Measurements from ENCODE around the gene PFN3.

Gene PFN3, protein sequence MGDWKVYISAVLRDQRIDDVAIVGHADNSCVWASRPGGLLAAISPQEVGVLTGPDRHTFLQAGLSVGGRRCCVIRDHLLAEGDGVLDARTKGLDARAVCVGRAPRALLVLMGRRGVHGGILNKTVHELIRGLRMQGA

DNA sequence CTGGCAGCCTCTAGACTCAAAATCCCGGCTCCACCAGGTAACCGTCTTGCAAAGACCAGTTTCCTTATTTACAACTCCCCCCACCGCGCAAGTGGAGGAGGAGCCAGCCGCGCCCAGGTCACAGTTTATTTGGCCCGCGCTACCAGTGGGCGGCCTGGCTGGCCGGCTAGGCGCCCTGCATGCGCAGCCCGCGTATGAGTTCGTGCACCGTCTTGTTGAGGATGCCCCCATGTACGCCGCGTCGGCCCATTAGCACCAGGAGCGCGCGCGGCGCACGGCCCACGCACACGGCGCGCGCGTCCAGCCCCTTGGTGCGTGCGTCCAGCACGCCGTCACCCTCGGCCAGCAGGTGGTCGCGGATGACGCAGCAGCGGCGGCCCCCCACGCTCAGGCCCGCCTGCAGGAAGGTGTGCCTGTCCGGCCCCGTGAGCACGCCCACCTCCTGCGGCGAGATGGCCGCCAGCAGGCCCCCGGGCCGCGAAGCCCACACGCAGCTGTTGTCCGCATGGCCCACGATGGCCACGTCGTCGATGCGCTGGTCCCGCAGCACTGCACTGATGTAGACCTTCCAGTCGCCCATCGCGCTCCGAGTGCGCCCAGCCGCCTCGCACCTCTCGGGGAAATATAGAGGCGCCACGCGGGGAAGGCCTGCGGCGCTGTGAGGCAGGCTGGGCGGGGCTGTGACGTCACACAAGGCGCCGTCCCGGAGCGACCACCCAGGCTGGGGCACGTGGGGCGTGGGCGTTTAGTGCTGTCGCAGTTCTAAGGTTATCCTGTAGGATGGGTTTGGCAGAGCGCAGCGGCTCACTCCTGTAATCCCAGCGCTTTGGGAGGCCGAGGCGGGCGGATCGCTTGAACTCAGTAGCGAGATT is at the start of gene PFN3:
Gene PFN3 (minus strand): TSS at position 665 of the 872 bp plus-strand sequence. CDS start 85 bp downstream, at position 580.
- no peak for DNase-seq (ENCODE audit: extremely low read depth in 1 of 2, low read depth in 1 of 2)

DNA sequence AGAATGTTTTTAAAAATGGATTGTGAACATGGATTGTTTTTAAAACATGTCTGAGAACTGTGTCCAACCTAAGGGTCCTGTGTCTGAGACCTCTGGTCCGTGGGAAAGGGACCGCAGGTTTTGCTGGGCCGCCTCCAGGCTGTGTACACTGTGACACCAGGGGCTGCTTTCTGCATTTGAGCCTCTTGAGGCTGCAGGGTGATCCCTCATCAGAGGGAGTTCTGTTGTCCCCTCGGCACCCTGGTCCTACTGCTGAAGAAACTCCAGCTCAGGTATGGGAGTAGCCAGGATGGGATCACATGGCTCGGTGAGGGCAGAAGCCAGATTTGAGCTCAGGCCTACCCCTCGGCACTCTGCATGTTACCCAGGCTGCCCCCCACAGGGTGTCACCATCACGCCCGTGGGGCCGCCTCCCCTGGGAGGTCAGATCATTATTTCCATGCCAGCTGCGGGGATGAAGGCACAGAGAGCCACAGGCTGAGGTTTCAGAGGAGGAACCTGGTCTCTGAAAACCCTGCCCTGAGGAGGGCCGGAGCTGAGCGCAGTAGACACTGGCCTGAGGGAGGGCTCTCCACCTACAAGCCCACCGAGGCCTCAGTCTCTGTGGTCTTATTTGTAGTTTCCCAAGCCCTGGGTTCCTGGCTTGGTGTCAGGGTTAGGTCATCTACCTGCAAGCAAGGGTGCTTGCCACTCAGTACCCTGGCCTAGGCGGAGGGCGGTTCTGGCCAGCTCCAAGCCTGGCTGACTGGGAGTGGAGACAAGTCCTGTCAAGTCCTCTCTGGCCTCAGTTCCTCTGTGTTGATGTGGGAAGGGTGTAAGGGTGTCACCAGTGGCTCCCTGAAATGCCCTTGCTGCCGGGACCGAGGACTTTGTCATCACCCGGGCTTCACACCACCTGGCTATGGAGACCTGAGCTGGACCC is 48.9 kb upstream of the PFN3 start:
- DNase-seq (ENCODE audit: extremely low read depth in 1 of 2, low read depth in 1 of 2), result no peak

DNA sequence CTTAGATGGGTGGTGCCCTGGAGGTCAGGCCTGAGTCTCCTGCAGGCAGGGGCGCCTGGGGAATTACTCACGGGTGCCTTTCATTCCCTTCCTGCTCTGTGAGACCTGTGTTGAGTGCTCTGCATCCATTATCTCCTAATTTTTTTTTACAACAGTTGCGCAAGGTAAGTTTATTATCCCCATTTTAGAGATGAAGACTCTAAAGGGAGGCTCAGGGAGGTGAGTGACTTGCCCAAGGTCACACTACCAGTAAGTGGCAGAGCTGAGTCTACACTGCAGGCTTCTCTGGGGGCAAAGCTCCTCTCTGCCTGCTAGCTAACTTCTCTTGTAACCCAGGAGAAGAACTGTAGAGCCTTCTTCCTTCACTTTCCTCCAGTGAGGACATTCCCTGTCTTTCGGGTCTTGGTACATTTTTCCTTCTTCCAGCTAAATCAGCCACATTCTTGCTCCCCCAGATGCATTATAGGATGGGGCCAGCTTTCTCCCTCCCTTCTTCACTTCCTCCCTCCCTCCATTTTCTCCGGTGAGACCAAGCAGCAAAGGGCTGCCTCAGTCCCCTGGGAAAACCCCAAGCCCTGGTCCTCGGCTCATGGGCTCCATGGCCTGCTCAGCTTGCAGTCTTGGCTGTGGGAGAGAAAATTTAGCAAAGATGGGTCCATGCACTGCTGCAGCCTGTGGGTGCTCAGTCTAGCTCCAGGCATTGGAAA is 47.9 kb upstream of the PFN3 start:
- no peak for DNase-seq (ENCODE audit: extremely low read depth in 1 of 2, low read depth in 1 of 2)

DNA sequence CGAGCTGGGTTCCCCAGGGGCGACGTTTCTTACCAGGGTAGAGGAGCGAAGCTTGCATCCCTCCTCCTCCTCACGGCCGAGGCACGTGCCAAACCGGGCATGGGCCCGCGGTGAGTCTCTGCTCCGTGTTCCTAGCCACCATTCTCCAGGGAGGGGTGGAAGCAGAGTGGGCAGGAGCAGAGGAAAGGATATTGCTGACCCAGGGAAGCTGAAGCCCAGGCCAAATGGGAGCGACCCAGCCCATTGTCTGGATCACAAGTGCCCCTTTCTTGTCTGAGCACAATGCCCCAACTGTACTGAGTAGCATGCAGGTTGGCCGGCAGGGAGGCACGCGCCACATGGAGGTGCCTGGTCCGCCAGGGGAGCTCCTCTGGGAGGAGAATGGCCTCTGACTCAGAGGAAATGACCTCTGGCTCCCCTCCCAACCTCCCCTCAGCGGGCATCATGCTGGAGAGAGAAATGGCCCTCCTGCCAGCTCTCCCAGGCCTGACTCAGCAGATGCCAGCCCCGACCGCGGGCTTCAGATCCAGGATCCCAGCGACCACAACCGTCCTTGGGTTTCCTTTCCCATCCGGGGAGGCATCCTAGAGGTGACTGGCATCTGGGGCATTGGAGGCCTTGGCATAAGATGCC is 47.3 kb upstream of the PFN3 start:
- DNase-seq (ENCODE audit: extremely low read depth in 1 of 2, low read depth in 1 of 2), result no peak

DNA sequence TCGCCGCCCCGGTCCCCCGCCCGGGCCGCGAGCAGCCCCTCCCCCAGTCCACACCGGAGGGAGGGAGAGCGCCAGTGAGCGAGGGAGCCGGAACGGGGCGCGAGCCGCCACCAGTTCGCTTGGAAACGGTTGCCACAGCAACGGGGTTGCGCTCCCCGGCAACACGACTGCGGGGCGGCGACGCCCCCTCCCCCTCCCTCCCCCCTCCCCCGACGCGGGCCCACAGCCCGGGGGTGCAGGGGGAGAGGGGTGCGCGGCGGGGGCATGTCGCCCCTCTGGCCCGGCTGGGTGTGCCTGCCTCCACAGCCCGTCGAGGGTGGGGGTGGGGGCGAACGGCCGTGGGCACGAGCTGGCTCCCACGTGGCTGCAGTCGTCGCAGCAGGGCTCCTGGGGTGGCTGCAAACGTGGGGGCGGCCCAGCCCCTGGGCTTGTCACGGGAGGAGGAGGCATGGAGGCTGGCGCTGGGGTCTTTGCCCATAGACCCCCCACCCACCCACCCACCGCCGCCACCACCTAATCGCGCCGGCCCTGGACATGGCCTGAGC is 46.7 kb upstream of the PFN3 start:
- DNase-seq (ENCODE audit: extremely low read depth in 1 of 2, low read depth in 1 of 2), result peak in 1 of 2 donors; percentile 54

DNA sequence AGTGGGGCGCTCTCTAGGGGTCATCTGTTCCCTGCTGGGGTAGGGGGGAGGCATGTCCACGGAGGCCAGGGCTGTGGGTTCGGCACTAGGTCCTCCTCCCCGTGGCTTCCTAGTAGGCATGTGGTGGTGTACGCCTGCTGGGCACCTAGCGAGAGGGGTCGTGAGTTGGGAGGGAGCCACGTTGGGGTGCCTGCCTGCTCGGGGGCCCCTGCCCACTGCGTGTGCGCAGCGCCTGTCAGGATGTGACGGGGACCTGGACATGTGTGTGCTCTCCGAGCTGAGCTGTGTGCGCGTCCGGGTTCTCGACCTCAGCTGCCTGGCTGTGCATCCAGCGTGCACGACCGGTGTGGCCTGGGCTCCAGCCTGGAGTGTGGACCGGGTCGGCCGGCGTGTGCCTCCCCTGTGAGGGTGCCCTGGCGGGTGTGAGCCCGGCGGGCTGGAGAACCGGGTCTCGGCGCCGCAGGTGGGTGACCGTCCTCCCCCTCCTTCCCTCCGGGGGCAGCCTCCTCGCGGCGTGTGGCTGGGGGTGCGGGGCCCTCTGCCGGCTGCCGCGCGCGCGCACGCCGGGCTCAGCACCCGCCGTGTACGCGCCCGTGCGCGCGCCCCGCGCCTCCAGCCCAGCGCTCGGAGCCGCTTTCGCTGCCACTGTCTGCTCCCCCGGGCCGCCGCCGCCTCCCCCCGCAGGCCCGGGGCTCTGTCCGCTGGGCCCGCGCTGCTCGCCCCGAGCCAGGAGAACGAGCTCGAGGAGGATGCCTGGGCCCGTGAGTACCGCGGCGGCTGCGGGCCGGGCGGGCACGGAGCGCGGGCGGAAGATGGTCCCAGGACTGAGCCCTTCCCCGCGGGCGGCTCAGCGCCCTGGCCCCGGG is 46.0 kb upstream of the PFN3 start, which contains the start of gene PRR7:
Gene PRR7 (plus strand): TSS at position 615 of the 866 bp plus-strand sequence. CDS start 8,254 bp downstream, outside the sequence.
- DNase-seq (ENCODE audit: extremely low read depth in 1 of 2, low read depth in 1 of 2), result peak in 1 of 2 donors; percentile 61

DNA sequence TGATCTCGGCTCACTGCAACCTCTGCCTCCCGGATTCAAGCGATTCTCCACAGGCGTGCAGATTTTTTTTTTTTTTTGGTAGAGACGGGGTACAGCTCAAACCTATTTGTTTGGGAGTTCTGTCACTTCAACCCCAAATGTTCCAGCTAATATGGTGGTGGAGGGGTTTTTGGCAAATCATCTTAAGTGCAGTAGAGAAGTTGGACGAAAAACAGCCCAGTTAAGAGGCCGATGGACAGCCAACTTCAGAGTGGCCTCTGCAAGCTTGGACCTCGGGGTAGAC is 45.4 kb upstream of the PFN3 start:
- no peak for DNase-seq (ENCODE audit: extremely low read depth in 1 of 2, low read depth in 1 of 2)

DNA sequence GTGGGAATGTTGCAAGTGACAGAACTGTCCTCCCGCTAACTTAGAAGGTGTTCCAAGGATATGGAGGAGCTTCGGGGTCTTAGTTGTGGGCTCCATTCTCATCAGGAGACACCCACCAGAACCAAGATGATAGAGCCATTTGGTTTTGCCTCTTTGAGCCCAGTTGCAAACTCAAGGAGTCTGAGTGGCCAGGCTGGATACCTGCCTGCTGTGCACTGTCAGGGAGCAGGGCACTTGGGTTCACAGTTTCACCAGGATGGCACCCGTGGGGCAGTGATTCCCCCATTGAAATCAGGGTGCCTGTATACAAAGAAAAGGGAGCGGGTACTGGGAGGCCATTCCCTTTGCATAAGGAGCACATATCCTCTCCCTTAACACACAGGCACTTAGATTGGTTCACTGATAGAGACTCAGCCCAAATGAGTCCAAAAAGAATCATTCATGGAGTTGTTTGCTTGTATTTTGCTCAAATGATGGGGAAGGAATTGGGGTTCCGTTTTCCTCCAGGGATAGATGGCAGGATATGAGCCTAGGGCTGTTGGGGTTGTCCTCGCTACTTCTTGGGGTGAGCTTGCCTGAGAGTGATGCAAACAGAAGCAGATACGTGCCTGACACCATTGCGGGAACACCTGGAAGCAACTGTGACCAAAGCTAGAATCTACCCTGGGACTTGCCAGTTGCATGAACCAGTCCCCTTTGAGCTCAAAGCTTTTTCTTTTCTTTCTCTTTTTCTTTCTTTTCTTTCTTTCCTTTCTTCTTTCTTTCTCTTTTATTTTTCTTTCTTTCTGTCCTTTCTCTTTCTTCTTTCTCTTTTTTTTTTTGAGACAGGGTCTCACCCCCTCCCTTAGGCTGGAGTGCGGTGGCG is 44.8 kb upstream of the PFN3 start:
- no peak for DNase-seq (ENCODE audit: extremely low read depth in 1 of 2, low read depth in 1 of 2)

DNA sequence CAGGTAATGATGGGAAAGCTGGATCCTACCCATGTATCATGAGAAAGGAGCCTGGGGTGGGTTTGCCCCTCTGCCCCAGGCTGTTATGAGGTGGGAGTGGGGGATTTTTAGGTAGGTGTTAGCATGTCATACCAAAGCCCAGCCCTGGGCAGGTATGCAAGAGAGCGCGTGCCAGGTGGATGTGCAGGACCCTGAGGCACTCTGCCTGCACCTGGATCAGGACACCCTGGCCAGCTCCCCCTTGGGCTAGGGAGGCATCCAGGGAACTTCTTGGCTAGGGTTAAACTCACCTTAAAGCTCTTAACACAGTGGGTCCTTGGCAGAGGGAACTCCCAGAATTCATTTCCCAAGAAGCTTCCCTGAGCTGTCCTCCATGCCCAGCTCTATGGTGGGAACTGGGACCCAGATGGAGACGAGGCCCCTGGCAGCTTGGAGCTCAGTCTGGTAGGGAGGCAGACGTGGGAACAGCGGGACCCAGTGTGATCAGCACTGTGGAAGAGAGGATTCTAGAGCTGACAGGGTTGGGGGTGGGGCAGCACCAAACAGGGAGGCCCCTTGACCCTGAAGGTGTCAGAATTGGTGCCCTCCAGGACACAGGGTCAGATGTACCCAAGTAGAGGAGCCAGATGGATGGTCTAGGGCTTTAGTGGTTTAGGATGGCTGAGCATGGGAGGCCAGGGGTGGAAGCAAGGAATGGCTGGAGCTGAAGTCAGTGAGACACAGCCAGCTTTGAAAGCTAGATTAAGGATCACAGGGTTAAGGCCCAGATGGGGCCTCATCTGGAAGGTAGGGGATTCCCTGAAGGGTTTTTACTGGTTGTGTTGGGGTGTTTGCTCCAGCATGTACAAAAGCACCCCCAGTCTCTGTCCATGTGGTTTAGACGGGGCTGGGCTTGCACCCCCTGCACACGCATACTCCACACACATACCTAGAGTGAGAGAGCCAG is 43.9 kb upstream of the PFN3 start:
- no peak for DNase-seq (ENCODE audit: extremely low read depth in 1 of 2, low read depth in 1 of 2)

DNA sequence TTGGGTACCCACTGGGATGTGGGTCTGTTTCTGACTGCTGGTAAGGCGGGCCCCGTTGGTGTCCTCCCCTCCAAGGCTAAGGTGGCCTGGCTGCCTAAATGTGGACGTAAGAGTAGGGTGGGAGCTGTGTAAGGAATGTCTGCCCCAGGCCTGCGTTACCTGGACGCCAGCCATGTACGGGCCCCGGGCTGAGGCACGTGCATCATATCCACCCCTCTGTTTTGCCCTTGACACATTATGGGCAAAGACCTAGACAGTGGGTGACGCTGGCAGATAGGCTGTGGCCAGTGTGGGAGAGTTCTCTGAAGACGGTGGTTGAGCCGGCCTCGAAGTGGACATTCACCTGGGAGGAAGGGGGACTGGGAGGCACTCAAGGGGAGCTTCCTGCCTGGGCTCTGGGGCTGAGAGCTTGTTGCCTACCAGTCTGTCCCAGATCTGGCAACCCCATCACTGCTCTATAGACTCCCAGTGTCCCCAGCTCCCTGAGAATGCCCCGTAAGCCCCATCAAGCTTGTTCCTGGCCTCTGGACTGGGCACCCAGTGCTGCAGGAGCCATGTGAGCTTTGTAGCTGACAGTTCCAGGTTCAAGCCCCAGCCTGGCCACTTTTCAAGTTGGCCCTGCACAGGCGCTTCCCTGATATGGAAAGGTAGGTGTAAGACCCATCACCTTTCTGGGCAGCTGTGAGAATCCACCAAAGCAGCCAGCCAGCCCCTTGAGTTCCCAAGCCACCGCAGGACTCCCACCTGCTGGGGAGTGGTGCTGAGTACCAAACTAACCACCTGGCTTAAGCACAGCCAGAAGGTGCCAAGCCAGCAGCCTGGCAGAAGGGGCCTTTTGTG is 42.9 kb upstream of the PFN3 start:
- DNase-seq (ENCODE audit: extremely low read depth in 1 of 2, low read depth in 1 of 2), result no peak

DNA sequence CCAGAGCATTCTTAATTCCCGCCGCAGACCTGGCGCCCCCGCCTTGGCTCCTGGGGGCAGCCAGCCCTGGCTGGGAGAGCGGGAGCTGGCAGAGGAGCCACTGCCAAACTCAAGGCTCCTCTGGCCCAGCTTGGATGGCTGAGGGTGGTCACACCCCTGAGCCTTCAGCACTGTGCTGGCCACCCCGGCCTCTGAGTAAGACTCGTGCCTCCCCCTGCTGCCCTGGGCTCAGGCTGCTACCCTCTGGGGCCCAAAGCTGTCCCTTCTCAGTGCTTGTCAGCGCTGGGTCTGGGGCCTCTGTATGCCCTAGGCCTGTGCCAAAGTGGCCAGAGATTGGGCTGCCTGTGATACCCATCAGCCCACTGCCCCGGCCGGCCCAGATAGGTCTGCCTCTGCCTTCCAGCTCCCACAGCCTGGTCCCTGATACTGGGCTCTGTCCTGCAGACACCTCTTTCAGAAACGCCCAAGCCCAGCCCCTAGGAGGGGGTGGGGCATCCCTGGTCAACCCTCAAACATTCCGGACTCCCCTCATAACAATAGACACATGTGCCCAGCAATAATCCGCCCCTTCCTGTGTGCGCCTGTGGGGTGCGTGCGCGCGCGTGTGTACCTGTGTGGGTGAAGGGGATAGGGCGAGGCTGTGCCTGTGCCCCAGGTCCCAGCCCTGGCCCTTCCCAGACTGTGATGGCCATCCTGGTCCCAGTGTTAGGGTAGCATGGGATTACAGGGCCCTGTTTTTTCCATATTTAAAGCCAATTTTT is 41.8 kb upstream of the PFN3 start:
- no peak for DNase-seq (ENCODE audit: extremely low read depth in 1 of 2, low read depth in 1 of 2)

DNA sequence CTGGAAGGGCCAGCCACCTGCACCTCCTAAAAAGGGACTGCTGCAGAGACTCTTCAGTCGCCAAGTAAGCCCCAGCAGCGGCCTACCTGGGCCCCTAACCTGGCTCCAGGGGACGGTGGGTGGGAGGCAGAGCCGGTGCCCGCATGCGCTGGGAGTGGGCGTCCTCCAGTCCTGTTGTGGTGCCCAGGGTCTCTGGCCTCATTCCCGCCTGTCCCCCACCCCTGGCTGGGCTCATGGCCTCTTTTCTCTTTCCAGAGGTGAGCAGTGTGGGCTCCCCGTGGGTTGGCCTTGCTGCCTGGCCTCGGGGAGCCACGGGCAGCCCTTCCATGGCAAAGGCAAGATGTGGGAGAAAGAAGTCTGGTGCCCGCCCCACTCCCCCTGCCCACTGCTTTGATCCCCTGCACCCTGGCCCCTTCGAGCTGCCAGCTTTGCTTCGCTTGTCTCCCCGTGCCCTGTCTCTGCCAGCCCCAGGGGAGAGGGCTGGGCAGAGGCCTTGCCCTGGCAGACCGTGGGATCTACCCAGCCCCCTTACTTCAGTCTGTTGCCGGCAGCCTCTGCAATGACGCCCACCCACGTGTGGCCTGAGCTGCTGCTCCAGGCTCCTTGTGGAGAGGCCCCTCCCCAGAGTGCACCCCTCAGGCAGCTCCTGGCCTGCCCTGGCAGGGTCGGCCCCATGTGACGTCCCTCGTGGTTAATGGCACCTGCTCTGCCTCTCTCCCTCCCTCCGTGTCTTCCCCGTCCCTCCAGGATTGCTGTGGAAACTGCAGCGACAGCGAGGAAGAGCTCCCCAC is 40.7 kb upstream of the PFN3 start:
- DNase-seq (ENCODE audit: extremely low read depth in 1 of 2, low read depth in 1 of 2), result no peak

DNA sequence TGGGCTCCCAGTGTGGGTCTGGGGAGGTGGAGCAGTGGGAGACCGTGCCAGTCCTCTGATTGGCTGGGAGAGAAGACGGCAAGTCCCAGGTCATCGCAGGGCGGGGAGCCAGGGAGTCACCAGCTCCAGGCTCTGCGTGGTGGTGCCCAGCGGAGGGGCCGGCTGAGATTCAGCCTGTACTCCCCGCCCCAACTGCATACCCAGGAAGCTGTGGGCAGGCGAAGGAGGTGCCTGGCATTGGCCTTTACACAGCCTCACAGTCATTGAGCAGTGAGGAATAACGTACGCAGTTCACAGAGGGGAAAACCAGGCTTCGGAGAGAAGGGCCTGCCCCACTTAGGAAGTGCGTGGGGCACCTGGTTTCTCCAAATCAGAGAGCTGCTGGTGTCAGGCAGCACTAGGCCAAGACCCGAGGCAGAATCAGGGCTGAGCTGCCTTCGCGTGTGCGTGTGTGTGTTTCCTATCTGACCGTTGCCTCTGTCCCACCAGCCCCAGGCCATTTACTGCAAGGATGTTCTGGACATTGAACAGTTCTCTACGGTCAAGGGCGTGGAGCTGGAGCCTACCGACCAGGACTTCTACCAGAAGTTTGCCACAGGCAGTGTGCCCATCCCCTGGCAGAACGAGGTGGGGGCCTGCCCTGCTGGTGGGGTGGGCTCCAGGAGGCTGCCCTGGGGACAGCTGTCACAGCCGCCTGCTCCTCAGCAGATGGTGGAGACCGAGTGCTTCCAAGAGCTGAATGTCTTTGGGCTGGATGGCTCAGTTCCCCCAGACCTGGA is 39.9 kb upstream of the PFN3 start:
- DNase-seq (ENCODE audit: extremely low read depth in 1 of 2, low read depth in 1 of 2), result no peak

DNA sequence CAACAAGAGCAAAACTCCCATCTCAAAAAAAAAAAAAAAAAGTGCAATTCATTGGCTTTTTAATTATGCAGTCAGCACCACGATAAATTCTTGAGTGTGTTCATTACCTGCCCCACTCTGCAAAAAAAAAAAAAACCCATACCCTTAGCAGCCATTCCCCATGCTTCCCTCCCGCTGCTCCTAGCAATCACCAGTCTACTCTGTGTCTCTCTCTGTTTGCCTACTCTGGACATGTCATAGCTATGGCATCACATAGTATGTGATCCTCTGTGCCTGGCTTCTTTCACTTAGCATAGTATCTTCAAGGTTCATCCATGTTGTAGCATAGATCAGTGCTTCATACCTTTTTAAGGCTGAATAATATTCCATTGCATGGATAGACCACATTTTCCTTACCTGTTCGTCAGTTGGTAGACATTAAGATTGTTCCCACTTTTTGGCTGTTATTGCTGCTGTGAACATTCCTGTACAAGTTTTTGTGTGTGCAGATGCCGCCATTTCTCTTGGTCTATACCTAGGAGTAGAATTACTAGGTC is 39.1 kb upstream of the PFN3 start:
- no peak for DNase-seq (ENCODE audit: extremely low read depth in 1 of 2, low read depth in 1 of 2)
